ENCODE measurements around the gene SLC22A6.
"Not testable (repeated sequence)": the region's sequence is repeated elsewhere in the genome, so short reads cannot be mapped to it uniquely, and the experiment has no call there.

SLC22A6 gene

DNA sequence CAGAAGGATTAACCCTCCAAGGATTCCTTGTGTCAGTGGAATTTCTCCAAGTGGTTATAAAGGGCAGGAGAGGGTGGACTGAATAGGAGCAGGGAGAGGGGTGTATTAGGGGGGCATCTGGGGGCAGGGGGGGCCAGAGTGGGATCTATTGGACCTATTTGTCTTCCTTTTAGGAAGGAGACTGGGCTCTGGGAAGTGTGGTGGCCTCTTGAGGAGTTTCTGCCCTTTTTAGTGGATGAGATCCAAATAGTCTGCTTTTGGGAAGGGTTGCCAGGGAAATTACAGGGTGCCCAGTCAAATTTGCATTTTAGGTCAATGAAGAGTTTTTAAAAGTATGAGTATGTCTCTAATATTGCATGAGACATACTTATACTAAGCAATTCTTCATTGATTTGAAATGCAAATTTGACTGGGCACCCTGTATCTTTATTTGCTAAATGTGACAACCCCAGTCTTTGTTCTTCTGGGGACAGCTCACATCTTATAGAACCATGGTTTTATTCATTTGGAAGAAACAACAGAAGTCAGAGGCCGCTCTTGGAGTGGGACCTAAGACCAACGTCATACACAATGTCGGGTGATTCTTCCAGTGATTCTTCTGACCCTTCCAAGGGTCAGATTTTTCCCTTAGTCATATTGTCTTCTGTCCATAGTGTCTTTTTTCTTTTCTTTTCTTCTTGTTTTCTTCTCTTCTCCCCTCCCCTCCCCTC is 429 bp upstream of the SLC22A6 start:
- DNase-seq (ENCODE audit: low read depth in 2 of 2): no peak

DNA sequence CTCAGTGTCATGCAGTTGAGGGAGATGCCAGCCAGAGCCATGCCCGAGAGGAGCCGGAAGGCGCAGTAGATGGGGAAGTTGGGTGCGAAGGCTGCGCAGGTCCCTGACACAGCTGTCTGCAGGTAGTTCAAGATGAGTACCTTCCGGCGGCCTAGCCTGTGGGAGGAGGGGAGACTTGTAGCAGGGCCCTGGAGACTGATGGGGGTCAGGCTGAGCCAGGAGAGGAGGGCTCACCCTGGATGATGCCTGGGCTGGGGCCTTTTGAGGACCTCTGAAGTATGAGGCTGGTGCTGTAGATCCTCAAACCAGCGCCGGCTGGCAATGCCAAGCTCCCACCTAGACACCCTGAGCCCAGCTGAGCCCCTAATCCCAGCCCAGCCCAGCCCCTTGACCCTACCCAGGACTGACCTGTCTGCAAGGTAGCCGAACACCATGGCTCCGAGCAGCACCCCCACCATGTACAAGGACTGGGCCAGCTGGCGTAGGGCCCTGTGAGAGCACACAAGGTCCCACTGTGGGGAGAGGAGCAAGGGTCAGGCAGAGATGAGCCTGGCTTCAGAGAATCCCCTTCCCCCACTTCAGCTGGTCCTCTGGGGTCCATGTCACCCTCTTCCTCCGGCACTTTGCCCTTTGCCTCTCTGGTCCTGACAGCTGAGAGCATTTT is 1.1 kb downstream of the SLC22A6 start:
- DNase-seq (ENCODE audit: low read depth in 2 of 2): no peak

DNA sequence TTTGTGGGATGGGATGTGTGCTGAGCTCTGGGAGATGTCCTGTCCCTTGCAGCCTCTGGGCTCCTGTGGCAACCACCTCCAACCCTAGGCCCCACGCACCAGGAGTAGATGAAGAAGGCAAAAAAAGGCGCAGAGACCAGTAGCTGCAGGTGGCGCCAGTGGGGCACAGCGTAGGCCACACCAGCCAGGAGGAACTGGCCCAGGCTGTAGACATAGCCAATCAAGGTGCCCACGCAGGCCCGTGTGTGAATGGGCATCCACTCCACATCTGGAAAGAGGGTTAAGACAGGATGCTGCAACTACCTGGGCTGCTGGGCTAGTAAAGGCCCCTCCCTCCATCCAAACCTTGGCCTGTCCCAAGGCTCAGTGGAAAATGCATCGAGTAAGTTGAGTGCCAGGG is 3.0 kb downstream of the SLC22A6 start:
- DNase-seq (ENCODE audit: low read depth in 2 of 2): no peak

DNA sequence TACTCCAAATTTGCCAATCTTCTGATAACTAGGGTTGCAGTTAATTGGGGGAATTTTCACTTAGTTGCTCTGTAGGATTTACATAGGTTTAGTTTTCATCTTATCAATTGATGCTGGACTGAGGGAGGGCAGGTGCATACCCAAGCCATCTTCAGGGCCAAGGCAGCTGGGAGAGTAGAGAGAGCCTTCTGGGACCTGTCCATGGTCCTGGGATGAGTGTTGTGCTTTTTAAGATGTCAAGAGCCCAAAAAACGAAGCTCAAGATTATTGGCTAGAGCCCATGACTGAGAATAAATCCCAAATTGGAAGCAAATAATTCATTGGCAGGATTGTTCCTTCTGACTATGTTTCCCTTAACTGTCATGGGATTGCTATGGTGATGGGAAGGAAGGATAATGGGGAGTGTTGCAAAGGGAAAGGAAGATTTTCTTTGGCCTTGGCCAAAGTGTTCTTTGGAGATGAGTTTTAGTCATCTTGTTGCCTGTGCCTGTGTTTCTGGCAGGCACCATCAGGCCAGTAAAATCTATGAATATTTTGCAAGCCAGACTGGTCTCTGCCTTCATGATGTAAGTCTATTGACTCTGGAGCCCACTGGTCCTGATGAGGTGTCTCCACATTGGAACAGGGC is 4.5 kb downstream of the SLC22A6 start:
- no peak for DNase-seq (ENCODE audit: low read depth in 2 of 2)

DNA sequence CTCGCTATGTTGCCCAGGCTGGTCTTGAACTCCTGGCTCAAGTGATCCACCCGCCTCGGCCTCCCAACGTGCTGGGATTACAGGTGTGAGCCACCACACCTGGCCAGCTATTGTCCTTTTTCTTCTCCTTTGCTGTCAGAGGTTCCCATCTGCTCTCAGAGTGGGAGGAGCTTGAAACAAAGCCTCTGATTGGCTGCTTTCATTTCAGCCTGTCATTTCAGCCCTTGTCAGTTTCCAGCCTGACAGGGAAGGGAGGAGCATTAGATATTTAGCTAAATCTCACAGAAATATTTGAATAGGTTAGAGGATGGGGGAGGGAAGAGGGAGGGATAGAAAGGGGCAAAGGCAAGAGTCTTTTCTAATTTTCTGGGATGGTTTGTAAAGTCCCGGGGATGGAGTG is 8.7 kb downstream of the SLC22A6 start:
- no peak for DNase-seq (ENCODE audit: low read depth in 2 of 2)

DNA sequence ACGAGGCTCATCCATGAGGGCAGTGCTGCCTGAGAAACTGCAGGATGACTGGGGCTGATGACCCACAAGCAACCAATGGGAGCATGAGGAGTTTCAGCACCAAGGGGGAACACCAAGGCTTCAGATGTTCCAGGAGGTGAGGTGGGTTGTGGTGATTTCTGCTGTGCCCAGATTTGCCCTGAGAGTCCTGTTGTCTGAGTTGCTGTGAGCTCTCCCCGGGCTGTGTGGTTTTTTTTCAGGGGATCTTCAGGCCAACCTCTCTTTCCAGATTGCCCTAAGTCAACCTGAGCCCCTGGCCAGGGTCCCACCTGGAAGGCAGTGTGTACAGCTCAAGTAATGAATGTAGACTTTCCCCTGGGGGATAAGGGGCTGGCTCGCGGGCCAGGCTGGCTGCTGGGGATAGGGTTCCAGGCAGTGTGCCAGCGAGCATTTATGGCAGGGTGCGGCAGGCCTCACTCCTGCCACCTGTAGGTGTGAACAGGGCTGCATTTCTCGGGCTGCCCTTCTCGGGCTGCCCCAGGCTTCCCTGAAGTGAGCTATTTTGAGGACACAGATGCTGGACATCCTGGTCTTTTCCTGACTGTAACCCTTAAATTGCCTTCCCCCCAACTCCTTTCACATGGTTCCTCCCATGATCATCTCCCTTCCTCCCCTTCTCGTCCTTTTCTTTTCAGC is 9.8 kb downstream of the SLC22A6 start:
- DNase-seq (ENCODE audit: low read depth in 2 of 2): no peak

DNA sequence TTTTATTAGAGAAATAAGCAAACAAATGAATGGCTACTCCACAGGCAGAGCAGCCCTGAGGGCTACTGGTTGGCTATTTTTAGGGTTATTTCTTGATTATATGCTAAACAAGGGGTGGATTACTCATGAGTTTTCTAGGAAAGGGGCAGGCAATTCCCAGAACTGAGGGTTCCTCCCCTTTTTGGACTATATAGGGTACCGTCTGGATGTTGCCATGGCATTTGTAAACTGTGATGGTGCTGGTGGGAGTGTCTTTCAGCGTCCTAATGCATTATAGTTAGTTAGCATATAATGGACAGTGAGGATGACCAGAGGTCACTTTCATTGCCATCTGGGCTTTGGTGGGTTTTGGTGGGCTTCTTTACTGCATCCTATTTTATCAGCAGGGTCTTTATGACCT is 19.2 kb downstream of the SLC22A6 start:
- no peak for DNase-seq (ENCODE audit: low read depth in 2 of 2)

DNA sequence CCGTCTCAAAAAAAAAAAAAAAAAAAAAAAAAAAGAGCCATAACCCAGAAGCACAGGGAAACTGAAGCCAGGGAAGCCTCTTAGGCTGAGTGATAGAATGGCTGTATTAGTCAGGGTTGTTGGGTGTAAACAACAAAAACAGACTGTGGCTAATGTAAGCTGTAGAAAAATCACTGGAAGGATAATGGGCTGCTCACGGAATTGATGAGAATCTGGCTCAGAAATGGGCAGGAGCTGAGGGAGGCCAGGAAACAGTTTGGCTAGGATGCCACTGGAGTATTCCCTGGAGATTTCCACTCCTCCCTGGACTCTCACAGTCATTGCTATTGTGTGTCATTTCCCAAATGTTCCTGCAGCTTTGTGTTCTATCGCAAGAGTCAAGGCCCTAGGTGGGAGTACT is 22.4 kb downstream of the SLC22A6 start:
- no peak for DNase-seq (ENCODE audit: low read depth in 2 of 2)

DNA sequence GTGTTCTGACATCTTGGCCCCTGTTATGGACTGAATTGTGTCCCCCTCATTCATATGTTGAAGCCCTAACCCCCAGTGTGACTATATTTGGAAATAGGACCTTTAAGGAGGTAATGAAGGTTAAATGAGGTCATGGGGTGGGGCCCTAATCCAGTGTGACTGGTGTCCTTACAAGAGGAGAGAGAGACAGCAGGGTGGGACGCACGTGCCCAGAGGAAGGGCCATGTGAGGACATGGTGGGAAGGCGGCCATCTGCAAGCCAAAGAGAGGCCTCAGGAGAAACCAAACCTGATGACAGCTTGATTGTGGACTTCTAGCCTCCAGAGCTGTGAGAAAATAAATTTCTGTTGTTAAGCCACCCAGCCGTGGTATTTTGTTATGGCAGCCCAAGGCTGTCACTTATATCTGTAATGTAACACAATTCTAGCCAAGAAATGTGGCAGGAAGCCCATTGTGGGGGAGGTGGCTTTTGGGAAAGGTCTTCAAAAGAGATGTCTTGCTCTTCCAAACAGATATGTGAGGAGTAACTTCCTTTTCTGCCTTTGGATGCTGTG is 23.7 kb downstream of the SLC22A6 start:
- DNase-seq (ENCODE audit: low read depth in 2 of 2): no peak

DNA sequence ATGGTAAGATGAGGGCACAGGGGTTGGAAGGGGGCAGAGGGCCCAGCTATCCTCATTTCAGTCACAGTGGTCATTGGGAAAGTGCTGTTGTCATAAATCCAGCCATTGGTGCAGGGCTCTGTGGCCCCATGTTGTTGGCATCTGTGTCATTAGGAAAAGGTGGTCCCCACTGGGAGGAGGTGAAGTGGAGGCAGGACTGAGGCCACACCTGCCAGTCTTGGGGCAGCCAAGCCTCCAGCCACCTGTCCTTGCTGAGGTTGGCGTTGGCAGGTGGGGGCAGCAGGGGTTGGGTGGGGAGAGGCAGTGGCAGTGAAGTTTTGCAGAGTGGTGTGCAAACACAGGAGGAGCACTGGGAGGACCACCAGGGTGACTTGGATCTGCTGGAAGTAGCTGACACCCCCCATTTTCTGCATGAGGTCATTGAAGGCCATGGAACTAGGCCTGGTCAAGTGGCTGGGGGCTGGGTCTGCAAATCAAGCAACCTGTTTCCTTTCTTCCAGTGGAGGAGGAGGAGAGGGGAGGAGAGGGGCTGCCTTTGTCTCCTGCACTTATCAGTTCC is 25.3 kb downstream of the SLC22A6 start:
- no peak for DNase-seq (ENCODE audit: low read depth in 2 of 2)

DNA sequence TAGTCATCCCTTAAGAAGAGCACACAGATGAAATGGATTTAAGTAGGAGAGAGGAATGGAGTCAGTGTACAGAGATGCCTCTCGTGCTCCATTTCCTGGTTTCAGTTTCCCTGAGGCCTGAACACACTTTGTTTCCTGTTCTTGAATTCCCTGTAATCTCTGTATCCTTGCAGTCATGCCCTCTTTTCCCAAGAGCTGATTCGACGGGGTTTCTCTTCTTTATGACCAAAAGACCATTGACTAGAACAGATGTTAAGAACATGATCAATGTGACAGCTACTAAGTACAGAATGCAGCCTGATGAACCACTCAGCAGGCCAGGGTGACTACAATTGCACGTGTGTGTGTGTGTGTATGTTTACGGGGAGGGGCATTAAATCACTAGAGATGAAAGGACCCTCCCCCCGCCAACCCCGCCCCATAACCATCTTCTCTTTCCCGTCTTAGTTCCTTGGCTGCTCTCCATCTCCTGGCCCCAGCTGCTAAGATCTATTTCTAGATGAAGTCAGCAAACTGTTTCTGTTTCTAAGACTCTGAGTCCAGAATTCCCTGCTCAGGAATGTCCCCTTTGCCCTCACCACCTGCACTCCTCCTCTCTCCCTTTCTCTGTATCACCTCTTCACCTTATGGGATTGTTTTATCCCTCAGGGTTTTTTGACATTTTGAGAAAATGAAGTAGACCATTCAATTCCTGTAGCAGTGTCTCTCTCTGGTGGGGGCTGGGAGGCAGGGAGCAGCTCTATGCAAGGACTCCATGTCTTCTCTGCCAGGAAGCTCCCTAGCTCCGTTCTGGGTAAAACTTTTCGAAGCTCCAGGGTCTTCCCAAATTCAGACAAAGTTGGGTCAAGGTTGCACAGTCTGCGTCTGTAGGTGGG is 26.0 kb downstream of the SLC22A6 start:
- DNase-seq (ENCODE audit: low read depth in 2 of 2): no peak

DNA sequence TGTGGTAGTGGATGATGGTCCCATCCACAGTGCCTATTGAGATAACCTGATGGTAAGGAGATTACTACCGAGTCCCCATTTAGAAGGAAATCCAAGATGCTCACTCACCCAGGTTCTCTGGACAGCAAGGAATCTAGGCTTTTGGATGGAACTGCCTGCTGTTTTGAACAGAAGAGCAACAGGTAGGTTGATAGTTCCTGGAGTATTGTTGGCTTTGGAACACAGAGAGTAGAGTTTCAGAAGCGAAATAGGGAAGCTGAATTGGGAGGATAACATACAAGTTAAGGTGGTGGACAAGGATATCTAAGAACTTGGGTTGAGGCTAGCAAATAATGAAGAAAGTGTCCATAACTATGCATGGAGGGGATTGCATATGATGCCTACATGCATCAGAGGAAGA is 27.6 kb downstream of the SLC22A6 start:
- DNase-seq (ENCODE audit: low read depth in 2 of 2): no peak

DNA sequence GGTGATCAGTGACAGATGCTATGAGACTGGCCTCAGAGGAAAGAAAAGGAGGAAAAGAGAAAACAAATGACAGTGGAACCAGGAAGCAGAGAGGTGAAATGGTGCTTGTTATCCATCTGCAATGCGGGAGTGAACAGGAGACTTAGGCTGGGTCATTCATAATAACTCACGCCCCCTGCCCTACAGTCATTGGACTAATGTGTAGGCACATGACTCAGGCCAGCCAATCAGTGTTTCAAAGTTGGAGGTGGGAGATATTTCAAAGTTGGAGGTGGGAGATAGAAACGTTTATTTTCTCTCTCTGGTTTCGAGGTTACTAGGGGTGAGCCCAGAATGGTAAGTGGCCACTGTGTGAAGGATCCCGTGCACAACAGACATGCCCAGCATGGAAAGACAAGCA is 30.3 kb downstream of the SLC22A6 start:
- no peak for DNase-seq (ENCODE audit: low read depth in 2 of 2)

DNA sequence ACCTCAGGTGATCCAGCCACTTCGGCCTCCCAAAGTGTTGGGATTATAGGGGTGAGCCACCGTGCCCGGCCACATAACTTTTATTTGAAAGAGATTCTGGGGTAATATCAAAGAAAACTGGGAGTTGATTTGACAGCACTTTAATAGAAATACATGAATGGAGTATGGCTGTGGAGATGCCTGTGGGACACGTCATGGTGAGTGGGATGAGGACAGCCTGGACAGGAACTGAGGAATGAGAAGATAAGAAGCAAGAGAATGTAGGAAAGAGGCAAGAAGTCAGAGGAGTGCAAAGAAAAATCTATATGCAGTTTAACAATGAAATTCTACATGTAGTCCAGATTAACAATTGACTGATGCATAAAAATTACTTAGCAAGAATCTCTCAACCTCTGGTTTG is 31.0 kb downstream of the SLC22A6 start:
- DNase-seq (ENCODE audit: low read depth in 2 of 2): no peak

DNA sequence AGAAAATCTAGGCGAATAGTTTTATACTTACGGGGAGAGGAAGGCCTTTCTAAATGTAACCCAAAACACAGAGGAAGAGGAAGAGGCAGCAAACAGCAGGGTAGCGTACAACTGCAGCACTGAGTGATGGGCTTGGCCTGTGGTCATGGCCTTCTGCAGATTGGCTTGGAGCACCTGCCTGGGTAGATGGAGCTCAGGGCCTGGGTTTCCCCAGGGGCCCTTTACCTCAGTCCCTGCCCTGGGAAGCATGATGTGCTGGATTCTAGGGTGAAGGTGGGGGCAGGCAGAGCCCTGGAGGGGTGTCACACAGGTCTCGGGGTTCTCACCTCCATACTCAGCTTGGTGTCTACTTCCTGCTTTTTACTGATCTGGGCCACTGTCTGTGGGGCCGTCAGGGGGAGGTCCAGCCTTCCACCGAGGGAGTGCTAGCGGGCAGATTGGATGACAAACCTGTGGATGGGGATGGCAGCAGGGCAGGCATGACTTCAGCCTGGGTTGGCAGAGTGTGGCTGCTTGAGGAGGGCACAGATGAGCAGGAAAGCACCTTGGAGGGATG is 35.9 kb downstream of the SLC22A6 start:
- no peak for DNase-seq (ENCODE audit: low read depth in 2 of 2)

DNA sequence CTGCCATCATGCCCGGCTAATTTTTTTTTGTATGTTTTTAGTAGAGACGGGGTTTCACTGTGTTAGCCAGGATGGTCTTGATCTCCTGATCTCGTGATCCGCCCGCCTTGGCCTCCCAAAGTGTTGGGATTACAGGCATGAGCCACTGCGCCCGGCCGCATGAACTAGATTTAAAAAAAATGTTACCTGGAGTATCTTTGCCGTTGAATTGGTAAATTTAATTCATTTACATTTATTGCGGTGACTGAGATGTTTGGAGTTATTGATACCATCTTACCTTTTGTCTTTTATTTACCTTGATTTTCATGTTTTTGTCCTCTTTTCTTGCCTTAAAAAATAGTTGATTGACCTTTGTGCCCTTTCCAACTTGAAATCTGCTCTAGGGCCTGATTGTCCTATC is 39.2 kb downstream of the SLC22A6 start:
- DNase-seq (ENCODE audit: low read depth in 2 of 2): not testable (repeated sequence)

DNA sequence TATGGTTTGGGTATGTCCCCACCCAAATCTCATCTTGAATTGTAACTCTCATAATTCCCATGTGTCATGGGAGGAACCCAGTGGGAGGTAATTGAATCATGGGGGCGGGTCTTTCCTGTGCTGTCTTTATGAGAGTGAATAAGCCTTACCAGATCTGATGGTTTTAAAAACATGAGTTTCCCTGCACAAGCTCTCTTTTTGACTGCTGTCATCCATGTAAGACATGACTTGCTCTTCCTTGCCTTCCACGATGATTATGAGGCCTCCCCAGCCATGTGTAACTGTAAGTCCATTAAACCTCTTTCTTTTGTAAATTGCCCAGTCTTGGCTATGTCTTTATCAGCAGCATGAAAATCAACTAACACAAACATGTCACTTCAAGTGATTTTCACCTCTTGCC is 47.2 kb downstream of the SLC22A6 start:
- not testable (repeated sequence) for DNase-seq (ENCODE audit: low read depth in 2 of 2)

DNA sequence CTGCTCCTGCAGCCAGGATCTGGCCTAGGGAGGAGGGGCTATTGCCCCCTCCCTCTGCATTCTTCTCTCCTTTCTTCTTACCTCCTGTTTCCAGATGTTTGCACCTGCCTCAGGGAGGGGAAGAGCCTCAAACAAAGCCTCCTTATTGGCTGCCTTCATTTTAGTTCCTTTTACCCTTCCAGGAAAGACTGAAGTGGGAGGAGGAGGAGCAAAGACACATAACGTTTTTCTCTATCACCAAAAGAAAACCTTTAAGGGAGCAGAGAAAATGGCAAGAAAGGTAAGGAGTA is 50.3 kb downstream of the SLC22A6 start:
- DNase-seq (ENCODE audit: low read depth in 2 of 2): no peak

DNA sequence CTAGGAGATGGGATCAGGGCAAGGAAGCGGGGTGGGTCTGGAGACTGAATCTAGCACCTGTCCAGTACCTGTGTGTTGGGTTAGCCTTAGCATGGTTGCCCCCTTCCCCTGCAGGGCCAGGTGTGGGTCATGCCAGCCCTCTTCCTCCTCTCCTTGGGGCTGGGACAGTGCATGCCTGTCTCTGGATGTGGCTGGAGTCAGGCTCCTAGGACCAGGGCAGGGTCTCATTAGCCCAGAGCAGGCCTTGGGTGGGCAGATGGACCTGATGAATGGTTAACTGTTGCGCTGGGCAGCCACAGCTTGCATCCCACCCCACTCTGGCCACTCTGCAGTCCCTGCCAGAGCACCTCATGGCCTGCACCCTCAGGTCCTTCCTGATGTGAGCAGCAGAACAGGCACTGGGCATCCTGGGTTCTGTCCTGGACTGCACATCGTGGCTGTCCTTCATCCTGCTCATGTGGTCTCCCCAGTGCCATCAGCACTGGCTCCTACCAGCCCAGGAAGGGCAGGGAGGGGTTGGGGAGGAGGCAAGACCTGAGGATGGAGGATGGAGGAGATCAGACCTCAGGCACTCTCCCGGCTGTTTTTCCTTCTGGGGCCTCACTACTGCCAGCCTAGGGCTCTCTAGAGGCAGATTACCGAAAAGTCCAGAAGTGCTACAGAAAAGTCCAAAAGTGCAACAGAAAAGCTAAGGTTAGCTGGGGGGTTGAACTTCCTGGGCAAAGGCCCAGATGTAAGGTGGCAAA is 50.8 kb downstream of the SLC22A6 start:
- DNase-seq (ENCODE audit: low read depth in 2 of 2): no peak

DNA sequence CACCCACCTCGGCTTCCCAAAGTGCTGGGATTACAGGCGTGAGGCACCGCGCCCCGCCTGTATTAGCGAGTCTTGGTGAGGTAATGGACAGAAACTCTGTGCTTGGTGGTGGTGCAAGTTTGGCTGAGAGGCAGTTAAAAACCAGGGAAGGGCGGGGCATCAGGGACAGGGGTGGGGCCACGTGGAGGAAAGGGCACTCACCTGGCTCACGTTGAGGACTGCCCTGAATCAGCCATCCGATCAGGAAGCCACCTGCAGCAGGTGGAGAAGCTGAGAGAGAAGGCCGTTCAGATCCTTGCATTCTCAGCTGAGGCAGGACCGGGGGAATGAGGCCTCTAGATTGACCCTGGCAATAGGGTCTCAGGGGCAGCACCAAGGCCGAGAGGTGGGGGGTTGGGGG is 51.5 kb downstream of the SLC22A6 start:
- DNase-seq (ENCODE audit: low read depth in 2 of 2): no peak
